Measurements from ENCODE around the gene GNPDA2. TPM values are rescaled to one million over a fixed set of nuclear protein-coding genes. Genes with fewer than 3 reads are reported as not detected.
"Not testable (repeated sequence)": the region's sequence is repeated elsewhere in the genome, so short reads cannot be mapped to it uniquely, and the experiment has no call there.

The GNPDA2 gene
- total RNA-seq, result 10 to 100 TPM; 11.5 to 12.5 TPM

DNA sequence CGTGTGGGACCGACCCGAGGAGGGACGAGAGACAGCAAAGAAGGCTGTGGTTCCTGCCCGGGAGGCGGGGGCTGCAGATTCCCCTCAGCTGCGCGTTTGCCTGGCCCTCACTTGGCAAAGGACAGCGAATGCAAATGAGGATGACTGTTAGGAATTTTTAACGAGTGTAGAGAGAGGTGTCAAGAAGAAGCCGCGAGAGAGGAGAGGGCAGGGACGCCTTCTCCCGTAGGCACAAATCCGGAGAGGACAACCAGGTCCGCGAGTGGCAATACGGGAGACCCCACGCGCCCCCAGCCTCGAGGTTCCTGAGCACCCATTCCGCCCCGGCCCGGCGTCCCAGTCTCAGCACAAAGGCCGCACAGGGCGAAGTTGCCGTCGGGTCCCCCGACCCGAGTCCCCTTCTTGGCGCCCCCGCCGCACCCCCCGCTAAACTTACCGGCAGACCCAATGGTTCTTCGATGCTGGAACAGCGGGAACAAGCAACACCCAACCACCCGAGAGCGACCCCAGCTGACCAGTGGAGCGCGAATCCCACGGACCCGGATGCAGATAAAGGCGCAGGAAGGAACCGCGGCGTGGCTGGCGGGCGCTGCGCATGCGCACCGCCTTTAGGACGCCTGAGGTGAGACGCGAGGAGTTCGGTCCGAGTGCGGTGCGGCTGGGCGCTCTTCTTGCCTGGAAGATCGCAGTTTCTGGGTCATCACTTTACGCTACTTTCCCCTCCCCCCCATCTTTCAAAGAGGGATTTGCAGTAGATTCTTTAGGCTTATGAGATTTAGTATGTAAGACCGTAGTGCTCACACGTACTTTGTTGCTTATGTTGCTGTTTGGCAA, at the start of gene GNPDA2:
Gene GNPDA2 (minus strand): TSS at position 519 of the 834 bp plus-strand sequence. CDS start 4,349 bp downstream, outside the sequence.
- CTCF ChIA-PET, result interaction anchor here (1.9 to 2.3 kb wide), 2 partner anchors 44 to 48 kb away, joined by 7 to 11 read pairs; partner anchors contain the start of gene GUF1
- Mint-ChIP-seq H3K27me3 (ENCODE audit: low read depth) (no peaks in the 10 kb centered on the region), H3K4me3 (peak within 1 kb of the TSS; percentile 91), H3K27ac (peak within 1 kb of the TSS; percentile 91), H3K4me1 (ENCODE audit: low read depth) (peaks cover 19% of the 10 kb centered on the region), H3K36me3 (ENCODE audit: low read depth) (peaks cover 2% of the 10 kb centered on the region), H3K9me3 (ENCODE audit: insufficient read depth) (no peaks in the 10 kb centered on the region)
- ATAC-seq (peak; percentile 96), DNase-seq (peak; percentile 86)
- POLR2A ChIA-PET, result interaction anchor here (1.3 to 1.4 kb wide), 2 partner anchors 48 kb away, joined by 7 to 18 read pairs; partner anchors contain the start of gene GUF1

DNA sequence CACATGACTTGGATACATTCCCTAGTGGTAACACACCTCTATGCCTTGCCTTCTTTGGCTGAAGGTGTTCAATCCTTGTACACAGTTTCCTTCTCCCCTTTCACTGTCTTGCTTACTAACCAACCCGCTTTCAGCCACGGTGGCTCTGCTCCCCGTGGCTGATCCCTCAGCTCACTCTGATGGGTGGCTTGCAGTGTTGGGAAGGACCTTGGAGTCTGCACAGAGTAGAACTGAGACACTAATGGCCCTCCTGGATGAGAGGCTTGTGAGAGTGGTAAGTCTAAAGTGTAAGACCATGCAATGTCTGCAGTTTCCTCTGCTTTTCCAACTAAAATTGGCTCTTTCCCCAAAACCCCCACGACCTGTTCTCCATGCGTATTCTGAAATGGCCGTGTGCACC, 46.0 kb upstream of the GNPDA2 start:
- no peak for DNase-seq

DNA sequence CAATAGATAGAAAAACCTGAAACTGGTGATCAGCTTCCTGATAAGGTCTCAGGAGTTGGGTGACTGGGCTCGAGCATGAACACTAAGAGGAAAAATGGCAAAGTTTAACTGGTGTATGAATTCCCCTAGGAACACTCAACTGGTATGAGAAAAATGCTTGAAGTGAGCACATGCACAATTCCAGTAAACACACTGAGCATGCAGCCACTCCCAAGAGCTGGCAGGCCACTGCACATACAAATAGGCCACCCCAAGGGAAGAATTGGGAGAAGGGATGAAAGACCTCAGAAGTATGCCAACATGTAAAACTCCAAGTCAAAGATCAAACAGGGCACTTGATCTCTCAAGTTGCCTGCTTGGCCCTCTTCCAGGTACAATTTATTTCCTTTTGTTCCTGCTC, 45.4 kb upstream of the GNPDA2 start:
- no peaks in the 10 kb centered on the region for H3K4me1 Mint-ChIP-seq (ENCODE audit: low read depth)
- no peak overlapping the region for H3K27ac Mint-ChIP-seq
- peaks cover 5% of the 10 kb centered on the region for H3K9me3 Mint-ChIP-seq (ENCODE audit: insufficient read depth)
- ChIA-PET CTCF (no interaction called here), POLR2A (no interaction called here)
- no peak overlapping the region for H3K4me3 Mint-ChIP-seq
- H3K36me3 Mint-ChIP-seq (ENCODE audit: low read depth), result no peaks in the 10 kb centered on the region
- no peaks in the 10 kb centered on the region for H3K27me3 Mint-ChIP-seq (ENCODE audit: low read depth)
- ATAC-seq, result no peak
- DNase-seq, result no peak

More for the DNA sequence above, 46.0 kb upstream of the GNPDA2 start:
- no peak overlapping the region for H3K27ac Mint-ChIP-seq
- H3K4me1 Mint-ChIP-seq (ENCODE audit: low read depth), result no peaks in the 10 kb centered on the region
- POLR2A ChIA-PET, result no interaction called here
- H3K4me3 Mint-ChIP-seq, result no peak overlapping the region
- H3K9me3 Mint-ChIP-seq (ENCODE audit: insufficient read depth), result peaks cover 5% of the 10 kb centered on the region
- ATAC-seq, result no peak
- H3K36me3 Mint-ChIP-seq (ENCODE audit: low read depth), result no peaks in the 10 kb centered on the region
- CTCF ChIA-PET, result no interaction called here
- H3K27me3 Mint-ChIP-seq (ENCODE audit: low read depth), result no peaks in the 10 kb centered on the region

DNA sequence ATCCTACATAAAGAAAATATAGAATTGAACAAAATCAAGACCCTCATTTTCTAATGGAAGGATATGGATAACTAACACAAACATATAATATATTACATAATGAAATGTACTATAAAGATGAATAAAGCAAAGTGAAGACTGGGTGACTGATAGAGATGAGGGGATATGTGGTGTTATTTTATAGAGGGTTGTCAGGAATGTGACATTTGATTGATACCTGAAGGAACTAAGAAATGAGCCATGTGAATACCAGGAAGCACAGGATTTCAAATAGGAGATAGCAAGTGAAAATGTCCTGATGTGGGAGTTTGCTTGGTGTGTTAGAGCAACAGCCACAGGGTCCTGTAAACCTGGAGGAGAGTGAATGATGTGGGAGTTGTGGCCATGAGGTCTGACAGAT, 40.1 kb upstream of the GNPDA2 start:
- H3K9me3 Mint-ChIP-seq (ENCODE audit: insufficient read depth), result no peaks in the 10 kb centered on the region
- no peaks in the 10 kb centered on the region for H3K36me3 Mint-ChIP-seq (ENCODE audit: low read depth)
- no peak overlapping the region for H3K4me3 Mint-ChIP-seq
- no peaks in the 10 kb centered on the region for H3K4me1 Mint-ChIP-seq (ENCODE audit: low read depth)
- H3K27me3 Mint-ChIP-seq (ENCODE audit: low read depth), result peaks cover 2% of the 10 kb centered on the region
- DNase-seq, result no peak
- no peak for ATAC-seq
- POLR2A ChIA-PET, result no interaction called here
- H3K27ac Mint-ChIP-seq, result no peak overlapping the region
- CTCF ChIA-PET, result no interaction called here

DNA sequence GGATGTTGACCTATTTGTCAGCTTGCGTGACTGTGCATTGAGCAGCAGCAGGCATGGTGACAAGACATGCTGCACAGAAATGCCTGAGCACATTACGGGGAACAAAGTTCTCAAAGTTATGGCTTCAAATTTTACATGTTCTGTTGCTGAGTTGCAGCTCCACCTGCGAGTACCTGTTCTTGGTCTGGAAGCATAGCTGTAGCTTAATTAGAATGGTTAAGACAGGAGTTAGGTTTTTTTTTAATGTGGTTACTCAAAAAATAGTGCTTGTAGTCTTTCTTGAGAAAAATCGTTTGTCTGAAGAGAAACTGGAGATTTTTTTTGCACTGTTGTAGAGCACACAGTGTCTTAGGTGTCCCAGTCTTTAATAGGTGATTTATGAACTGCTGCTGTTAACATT, 38.8 kb upstream of the GNPDA2 start:
- Mint-ChIP-seq H3K4me3 (no peak overlapping the region), H3K27me3 (ENCODE audit: low read depth) (peaks cover 2% of the 10 kb centered on the region), H3K4me1 (ENCODE audit: low read depth) (no peaks in the 10 kb centered on the region), H3K36me3 (ENCODE audit: low read depth) (no peaks in the 10 kb centered on the region), H3K9me3 (ENCODE audit: insufficient read depth) (no peaks in the 10 kb centered on the region), H3K27ac (no peak overlapping the region)
- ATAC-seq (no peak), DNase-seq (no peak)
- ChIA-PET CTCF (no interaction called here), POLR2A (no interaction called here)

DNA sequence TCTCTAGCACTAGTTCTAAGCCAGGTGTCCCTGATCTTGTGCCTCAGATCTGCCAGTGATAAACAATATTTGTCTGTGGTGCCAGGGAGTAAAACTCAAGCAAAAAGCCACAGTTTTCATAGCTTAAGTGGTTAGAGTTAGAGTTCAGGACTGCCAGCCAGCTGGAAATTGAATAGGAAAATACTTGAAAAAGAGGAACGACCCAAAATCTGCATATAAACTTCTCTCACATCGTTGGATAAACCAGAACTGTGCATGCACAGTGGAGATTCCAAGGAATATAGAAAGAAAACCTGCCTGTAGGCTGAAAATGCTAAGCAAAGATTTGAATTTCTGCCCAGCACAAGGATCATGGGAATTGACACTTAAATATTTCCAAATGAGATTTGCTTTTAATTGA, 35.0 kb upstream of the GNPDA2 start:
- Mint-ChIP-seq H3K36me3 (ENCODE audit: low read depth) (no peaks in the 10 kb centered on the region), H3K4me3 (no peak overlapping the region), H3K4me1 (ENCODE audit: low read depth) (no peaks in the 10 kb centered on the region), H3K27ac (no peak overlapping the region), H3K9me3 (ENCODE audit: insufficient read depth) (no peaks in the 10 kb centered on the region), H3K27me3 (ENCODE audit: low read depth) (no peaks in the 10 kb centered on the region)
- ATAC-seq (no peak), DNase-seq (no peak)
- ChIA-PET POLR2A (no interaction called here), CTCF (no interaction called here)

DNA sequence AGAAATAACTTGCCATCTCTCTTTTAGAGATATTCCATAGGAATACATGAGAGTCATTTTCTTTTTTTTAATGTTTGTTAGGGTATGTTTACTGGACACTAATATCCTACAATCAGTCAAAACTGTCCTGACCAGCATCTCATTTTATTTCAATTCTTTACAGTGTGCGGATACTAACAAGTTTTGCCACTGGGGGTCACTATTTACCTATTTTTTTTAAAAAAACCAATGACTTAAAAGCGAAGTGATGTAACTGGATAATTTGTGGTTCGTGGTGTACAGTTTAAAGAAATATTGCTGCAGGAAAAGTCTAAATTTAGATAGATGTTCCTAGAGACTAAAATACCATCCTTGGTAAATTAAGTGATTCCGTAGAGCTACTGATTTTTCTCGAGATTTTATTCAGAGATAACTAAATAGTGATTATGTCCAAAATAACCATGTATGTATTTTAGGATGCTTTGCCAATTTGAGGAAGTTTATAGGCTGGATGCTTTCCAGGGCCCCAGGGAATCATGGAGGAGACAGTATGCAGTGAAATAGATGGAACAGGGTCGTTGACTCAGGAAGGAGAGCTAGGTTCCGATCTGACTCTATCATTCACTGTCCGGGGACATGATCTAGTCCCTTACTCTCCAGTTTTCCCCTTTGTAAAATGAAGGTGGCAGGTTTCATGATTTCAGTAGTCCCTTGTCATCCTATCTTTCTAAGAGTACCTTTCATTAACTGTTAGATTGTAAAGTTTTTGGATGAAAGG, 34.0 kb upstream of the GNPDA2 start:
- Mint-ChIP-seq H3K4me1 (ENCODE audit: low read depth) (no peaks in the 10 kb centered on the region), H3K27me3 (ENCODE audit: low read depth) (no peaks in the 10 kb centered on the region), H3K4me3 (no peak overlapping the region), H3K27ac (no peak overlapping the region), H3K9me3 (ENCODE audit: insufficient read depth) (no peaks in the 10 kb centered on the region), H3K36me3 (ENCODE audit: low read depth) (no peaks in the 10 kb centered on the region)
- CTCF ChIA-PET, result interaction anchor here (0.7 to 0.9 kb wide), 2 partner anchors 10 to 82 kb away, joined by 3 read pairs; partner anchors contain the start of gene GUF1
- POLR2A ChIA-PET, result no interaction called here
- ATAC-seq, result no peak
- no peak for DNase-seq

DNA sequence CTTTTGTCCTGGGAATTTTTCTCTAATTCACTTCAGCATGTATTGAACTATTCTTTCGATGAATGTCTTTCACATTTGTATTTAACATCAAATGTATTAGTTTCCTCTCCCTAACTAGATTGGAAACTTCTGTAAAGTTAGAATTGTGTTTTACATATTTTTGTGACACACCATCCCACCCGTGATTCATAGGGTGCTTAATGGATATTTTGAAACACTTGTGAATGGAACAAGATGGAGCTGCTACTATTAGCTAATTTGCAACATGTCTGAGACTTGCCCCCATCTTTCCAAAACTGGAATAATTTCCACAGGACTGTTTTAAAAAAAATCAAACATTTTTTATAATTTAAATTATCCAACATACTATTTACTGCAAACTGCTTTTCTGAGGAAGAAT, 30.2 kb upstream of the GNPDA2 start:
- DNase-seq (no peak), ATAC-seq (no peak)
- Mint-ChIP-seq H3K4me3 (no peak overlapping the region), H3K4me1 (ENCODE audit: low read depth) (no peaks in the 10 kb centered on the region), H3K36me3 (ENCODE audit: low read depth) (no peaks in the 10 kb centered on the region), H3K9me3 (ENCODE audit: insufficient read depth) (no peaks in the 10 kb centered on the region), H3K27me3 (ENCODE audit: low read depth) (peaks cover 2% of the 10 kb centered on the region), H3K27ac (no peak overlapping the region)
- CTCF ChIA-PET, result no interaction called here
- POLR2A ChIA-PET, result no interaction called here

DNA sequence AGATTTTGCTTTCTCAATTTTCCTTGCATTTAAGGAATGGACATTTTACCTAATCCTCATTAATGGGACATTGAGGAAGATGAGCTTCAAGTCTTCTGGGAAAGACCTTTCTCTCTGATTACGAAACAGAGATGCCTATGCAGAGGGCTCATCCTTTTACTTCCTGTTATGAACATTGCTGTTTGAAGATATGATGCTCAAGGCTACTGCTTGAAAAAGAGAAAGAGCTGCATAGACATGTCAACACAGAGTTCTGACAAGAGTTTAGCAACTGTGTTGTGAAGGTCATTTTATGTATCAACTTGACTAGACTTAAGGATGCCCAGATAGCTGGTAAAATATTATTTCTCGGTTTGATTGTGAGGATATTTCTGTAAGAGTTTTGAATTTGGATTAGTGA, 13.8 kb upstream of the GNPDA2 start:
- H3K36me3 Mint-ChIP-seq (ENCODE audit: low read depth), result no peaks in the 10 kb centered on the region
- ChIA-PET POLR2A (no interaction called here), CTCF (no interaction called here)
- no peaks in the 10 kb centered on the region for H3K9me3 Mint-ChIP-seq (ENCODE audit: insufficient read depth)
- no peaks in the 10 kb centered on the region for H3K4me1 Mint-ChIP-seq (ENCODE audit: low read depth)
- ATAC-seq (no peak), DNase-seq (no peak)
- H3K4me3 Mint-ChIP-seq, result no peak overlapping the region
- H3K27me3 Mint-ChIP-seq (ENCODE audit: low read depth), result peaks cover 13% of the 10 kb centered on the region
- no peak overlapping the region for H3K27ac Mint-ChIP-seq

DNA sequence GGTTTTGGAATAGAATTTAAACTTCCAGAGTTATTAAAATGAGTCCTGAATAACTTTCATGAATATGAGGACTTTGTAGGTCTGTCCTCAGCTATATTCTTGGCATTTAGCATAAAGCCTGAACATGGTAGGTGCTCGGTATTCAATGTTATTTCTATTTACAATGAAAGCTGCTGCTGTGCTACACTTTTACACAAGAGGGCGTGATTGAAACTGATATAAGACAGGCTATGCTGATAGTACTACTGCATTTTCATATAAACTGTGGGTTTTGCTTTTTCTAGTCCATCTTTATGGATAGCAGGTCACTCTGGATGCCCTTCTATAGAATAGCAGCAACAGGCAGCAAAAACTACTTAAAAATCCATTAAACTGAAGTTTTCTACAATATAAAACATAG, 12.3 kb upstream of the GNPDA2 start:
- ChIA-PET CTCF (no interaction called here), POLR2A (no interaction called here)
- Mint-ChIP-seq H3K36me3 (ENCODE audit: low read depth) (no peaks in the 10 kb centered on the region), H3K4me3 (no peak overlapping the region), H3K9me3 (ENCODE audit: insufficient read depth) (no peaks in the 10 kb centered on the region), H3K27ac (no peak overlapping the region), H3K4me1 (ENCODE audit: low read depth) (no peaks in the 10 kb centered on the region), H3K27me3 (ENCODE audit: low read depth) (peaks cover 21% of the 10 kb centered on the region)
- DNase-seq (no peak), ATAC-seq (no peak)

DNA sequence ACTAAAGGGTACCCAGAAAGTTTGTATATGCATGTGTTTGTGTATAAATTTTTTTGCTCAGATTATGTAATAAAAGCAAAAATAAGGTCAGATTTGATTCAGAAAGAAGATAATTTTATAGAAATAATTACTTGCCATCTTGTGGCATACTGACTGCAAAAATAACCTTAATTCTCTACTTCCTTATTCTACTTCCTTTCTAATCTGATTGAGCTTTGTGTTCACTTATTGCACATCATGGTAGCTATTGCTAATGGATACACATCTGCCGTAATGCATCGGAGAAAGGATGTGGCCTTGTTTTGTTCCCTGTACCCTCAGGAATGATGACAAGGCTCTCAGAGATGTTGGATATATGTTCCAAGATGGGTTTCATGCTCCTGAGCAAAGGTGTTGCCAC, 10.5 kb upstream of the GNPDA2 start:
- no peak overlapping the region for H3K4me3 Mint-ChIP-seq
- H3K9me3 Mint-ChIP-seq (ENCODE audit: insufficient read depth), result no peaks in the 10 kb centered on the region
- no peak for ATAC-seq
- no peak for DNase-seq
- no peaks in the 10 kb centered on the region for H3K4me1 Mint-ChIP-seq (ENCODE audit: low read depth)
- no peaks in the 10 kb centered on the region for H3K36me3 Mint-ChIP-seq (ENCODE audit: low read depth)
- CTCF ChIA-PET, result no interaction called here
- POLR2A ChIA-PET, result no interaction called here
- H3K27ac Mint-ChIP-seq, result no peak overlapping the region
- peaks cover 25% of the 10 kb centered on the region for H3K27me3 Mint-ChIP-seq (ENCODE audit: low read depth)

DNA sequence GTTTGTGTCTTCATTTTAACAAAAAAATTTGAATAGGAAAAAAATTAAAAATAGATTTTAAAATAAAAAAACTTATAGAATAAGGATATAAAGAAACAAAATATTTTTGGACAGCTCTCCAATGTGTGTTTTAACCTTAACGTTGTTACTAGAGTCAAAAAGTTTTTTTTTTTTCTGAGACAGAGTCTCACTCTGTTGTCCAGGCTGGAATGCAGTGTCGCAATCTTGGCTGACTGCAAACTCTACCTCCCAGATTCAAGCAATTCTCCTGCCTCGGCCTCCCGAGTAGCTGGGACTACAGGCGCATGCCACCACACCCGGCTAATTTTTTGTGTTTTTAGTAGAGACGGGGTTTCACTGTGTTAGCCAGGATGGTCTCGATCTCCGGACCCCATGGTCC, 2.3 kb upstream of the GNPDA2 start:
- H3K27ac Mint-ChIP-seq; H3K9me3 Mint-ChIP-seq (ENCODE audit: insufficient read depth); H3K36me3 Mint-ChIP-seq (ENCODE audit: low read depth); H3K4me3 Mint-ChIP-seq; ATAC-seq; DNase-seq; H3K27me3 Mint-ChIP-seq (ENCODE audit: low read depth); CTCF ChIA-PET; POLR2A ChIA-PET: not testable (repeated sequence)
- H3K4me1 Mint-ChIP-seq (ENCODE audit: low read depth), result peaks cover 19% of the 10 kb centered on the region

Measured in activated CD8-positive, alpha-beta T cell treated with anti-CD3 and anti-CD28 coated beads, Interleukin-2, amount 10 ng/mL, durations not matched to agents 7 days and 5 days (primary cell).